ENCODE measurements around the gene SCARB1.

The SCARB1 gene

DNA sequence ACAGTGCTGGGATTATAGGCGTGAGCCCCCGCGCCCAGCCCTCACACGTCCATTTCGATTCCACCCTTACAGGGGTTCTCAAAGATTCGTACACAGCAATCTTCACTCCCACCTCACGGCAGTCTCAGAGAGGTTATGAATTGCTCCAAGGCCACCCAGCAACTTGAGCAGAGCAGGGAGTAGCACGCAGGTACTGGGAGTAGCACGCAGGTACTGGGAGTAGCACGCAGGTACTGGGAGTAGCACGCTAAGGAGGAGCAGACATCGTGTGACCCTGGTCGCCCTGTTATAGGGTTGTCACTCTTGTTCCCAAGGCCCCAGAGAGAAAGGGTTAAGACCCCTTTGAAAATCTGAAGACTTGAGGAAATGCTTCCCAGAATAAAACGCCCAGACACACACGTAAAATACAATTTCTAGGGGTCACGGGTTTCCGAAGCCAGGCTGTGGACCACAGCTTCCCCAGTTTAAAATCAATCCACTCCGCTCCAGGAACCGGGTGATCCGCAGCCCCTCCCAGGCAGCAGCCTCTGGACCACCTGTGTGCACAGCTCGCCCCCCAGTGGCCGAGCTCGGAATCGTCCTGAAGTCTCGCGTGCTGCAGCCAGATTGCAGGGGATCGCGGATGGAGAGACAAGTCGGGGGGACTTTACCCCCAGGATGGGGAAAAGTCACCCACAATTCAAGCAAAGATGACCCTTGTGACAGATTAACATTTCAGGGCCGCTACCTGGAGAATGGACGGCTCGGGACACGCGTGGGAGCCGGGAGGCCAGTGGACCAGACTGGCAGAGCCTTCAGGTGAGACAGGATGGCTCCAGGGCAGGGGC, 92.0 kb downstream of the SCARB1 start:
- Histone ChIP-seq H3K4me3 (ENCODE audit: low read depth in 1 of 2, low read length in 2 of 2) (peak overlapping the region in 1 of 2 donors; percentile 16), H3K36me3 (ENCODE audit: insufficient read depth, low read length) (no peaks in the 10 kb centered on the region), H3K27me3 (ENCODE audit: control insufficient read depth in 1 of 2, insufficient read depth in 2 of 2, low read length in 2 of 2) (no peaks in the 10 kb centered on the region), H3K9ac (ENCODE audit: low read length) (no peak overlapping the region), H3K27ac (ENCODE audit: low read depth, low read length) (no peak overlapping the region), H3K9me3 (ENCODE audit: low read length) (no peaks in the 10 kb centered on the region), H3K4me1 (ENCODE audit: insufficient read depth, low read length) (peaks cover 28% of the 10 kb centered on the region)

DNA sequence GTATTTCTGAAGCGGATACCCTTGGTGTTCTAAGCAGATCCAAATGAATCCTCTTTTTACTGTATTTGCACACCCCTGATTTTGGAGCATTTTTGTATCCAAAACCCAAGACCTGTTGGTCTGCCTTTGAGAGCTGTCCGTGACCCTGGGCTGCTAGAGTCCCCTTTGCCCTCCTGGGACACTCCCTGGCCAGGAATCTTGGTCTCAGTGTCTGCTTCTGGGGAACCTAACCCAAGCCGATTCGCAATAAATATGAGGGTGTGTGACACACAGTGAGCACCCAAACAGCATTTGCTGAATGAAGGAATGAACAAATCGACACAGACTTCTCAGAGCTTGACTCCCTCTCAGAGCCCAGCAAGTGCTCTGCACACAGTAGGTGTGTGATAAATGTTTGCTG, 92.9 kb downstream of the SCARB1 start:
- Histone ChIP-seq H3K4me1 (ENCODE audit: insufficient read depth, low read length) (peaks cover 37% of the 10 kb centered on the region), H3K9ac (ENCODE audit: low read length) (no peak overlapping the region), H3K36me3 (ENCODE audit: insufficient read depth, low read length) (no peaks in the 10 kb centered on the region), H3K27ac (ENCODE audit: low read depth, low read length) (no peak overlapping the region), H3K9me3 (ENCODE audit: low read length) (no peaks in the 10 kb centered on the region), H3K4me3 (ENCODE audit: low read depth in 1 of 2, low read length in 2 of 2) (no peak overlapping the region), H3K27me3 (ENCODE audit: control insufficient read depth in 1 of 2, insufficient read depth in 2 of 2, low read length in 2 of 2) (no peaks in the 10 kb centered on the region)

DNA sequence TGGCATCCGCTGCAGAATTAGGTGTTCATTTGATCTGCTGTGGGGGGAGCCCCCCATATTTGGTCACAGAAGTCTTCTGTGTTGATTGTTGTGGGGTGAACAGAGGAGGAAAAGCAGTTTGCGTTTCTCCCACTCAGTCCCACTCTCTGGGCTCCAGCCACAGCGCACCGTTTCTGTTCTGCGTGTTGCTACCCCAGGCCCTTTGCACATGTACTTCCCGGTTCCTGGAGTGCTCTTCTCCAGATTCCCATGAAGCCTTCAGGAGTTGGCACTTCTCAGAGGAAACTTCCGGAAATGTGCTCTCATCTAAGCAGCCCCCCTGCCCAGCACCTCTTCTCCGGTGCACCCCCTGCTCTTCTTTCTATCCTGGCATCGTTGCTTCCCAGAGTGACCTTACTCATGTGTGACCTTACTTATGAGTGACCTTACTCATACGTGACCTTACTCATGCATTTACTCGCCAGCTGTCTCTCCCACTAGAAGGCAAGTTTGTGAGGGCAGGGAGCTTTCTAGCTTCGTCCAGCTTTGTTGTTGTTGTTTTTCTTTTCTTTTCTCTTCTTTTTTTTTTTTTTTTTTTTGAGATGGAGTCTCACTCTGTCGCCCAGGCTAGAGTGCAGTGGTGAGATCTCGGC, 93.7 kb downstream of the SCARB1 start:
- no peaks in the 10 kb centered on the region for H3K27me3 ChIP-seq (ENCODE audit: control insufficient read depth in 1 of 2, insufficient read depth in 2 of 2, low read length in 2 of 2)
- peaks cover 42% of the 10 kb centered on the region for H3K4me1 ChIP-seq (ENCODE audit: insufficient read depth, low read length)
- no peaks in the 10 kb centered on the region for H3K9me3 ChIP-seq (ENCODE audit: low read length)
- H3K27ac ChIP-seq (ENCODE audit: low read depth, low read length), result no peak overlapping the region
- H3K4me3 ChIP-seq (ENCODE audit: low read depth in 1 of 2, low read length in 2 of 2), result no peak overlapping the region
- H3K9ac ChIP-seq (ENCODE audit: low read length), result no peak overlapping the region
- H3K36me3 ChIP-seq (ENCODE audit: insufficient read depth, low read length), result no peaks in the 10 kb centered on the region

DNA sequence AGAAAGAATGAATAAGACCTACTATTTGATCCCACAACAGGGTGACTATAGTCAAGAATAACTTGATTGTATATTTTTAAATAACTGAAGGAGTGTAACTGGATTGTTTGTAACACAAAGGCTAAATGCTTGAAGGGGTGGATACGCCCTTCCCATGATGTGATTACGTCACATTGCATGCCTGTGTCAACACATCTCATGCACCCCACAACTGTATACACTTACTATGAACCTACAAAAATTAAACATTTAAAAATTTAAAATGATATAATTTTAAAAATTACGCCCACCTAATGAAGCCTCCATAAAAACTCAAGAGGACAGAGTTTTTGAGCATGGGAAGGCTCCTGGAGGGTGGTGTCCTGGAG, 94.5 kb downstream of the SCARB1 start:
- no peak overlapping the region for H3K9ac ChIP-seq (ENCODE audit: low read length)
- no peaks in the 10 kb centered on the region for H3K9me3 ChIP-seq (ENCODE audit: low read length)
- H3K27me3 ChIP-seq (ENCODE audit: control insufficient read depth in 1 of 2, insufficient read depth in 2 of 2, low read length in 2 of 2), result no peaks in the 10 kb centered on the region
- H3K4me3 ChIP-seq (ENCODE audit: low read depth in 1 of 2, low read length in 2 of 2), result no peak overlapping the region
- no peaks in the 10 kb centered on the region for H3K36me3 ChIP-seq (ENCODE audit: insufficient read depth, low read length)
- peaks cover 44% of the 10 kb centered on the region for H3K4me1 ChIP-seq (ENCODE audit: insufficient read depth, low read length)
- no peak overlapping the region for H3K27ac ChIP-seq (ENCODE audit: low read depth, low read length)

DNA sequence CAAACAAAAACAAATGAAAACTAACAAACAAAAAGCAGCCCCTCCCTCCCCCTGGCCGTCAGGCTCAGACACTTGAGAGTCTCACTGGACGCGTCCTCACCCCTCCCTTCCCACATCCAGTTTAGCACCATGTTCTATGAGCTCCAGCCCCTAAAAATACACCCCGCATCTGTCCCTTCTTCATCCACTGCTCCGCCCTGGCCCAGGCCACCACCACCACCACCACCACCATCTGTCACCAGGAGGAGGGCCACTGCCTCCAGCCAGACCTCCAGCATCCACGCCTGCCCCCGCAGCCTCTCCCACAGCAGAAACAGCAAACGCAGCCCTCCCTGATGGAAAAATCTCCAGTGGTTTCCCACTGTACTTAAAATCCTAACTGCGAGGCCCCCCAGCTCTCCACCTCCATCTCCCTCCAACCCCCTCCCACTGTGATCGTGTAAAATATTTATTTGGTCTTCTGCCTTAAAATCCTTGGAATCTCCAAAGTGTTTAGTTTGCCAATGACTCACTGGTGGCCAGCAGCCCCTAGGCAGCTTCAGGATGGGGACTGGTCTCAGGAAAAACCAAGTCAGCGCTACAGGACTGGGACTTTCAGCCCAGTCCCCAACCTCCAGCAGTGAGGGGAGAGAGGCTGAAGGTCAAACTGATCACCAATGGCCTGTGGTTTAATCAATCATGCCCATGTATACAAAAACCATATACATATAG, 95.1 kb downstream of the SCARB1 start:
- Histone ChIP-seq H3K4me1 (ENCODE audit: insufficient read depth, low read length) (peaks cover 41% of the 10 kb centered on the region), H3K9ac (ENCODE audit: low read length) (no peak overlapping the region), H3K9me3 (ENCODE audit: low read length) (no peaks in the 10 kb centered on the region), H3K27me3 (ENCODE audit: control insufficient read depth in 1 of 2, insufficient read depth in 2 of 2, low read length in 2 of 2) (no peaks in the 10 kb centered on the region), H3K36me3 (ENCODE audit: insufficient read depth, low read length) (no peaks in the 10 kb centered on the region), H3K4me3 (ENCODE audit: low read depth in 1 of 2, low read length in 2 of 2) (no peak overlapping the region), H3K27ac (ENCODE audit: low read depth, low read length) (no peak overlapping the region)

DNA sequence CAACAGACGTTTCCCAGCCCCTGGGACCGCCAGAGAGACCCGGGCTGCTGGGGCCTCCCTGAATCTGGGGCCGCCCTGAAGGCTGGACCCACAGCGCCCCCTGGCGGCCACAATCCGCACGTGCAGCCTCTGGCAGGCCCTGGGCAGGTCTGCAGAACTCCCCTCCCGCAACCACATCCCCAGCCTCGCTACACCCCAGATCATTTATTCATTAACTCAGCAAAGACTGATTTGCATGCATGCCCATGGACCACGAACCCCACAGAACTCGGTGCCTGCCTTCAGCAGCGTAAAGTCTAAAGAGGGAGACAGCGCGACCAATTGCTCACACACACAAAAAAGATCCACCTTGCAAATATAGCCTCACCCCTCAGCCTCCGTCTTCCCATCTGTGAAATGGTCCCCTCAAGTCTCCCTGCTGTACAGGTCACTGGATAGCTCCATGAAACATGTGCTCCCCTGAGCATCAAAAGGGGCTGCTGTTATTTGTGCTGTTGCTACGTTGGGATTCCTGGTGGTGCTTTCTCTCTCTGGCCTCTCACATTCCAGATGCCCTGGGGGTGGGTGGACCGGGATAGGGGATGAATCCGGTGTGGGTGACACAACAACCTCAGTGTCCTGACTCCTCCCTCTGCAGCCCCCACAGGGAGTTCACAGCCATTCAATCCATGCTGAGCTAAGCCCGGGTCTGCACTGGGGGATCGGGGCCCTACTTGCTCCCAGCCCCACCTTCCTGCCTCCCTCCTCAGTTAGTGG, 96.4 kb downstream of the SCARB1 start:
- Histone ChIP-seq H3K27me3 (ENCODE audit: control insufficient read depth in 1 of 2, insufficient read depth in 2 of 2, low read length in 2 of 2) (no peaks in the 10 kb centered on the region), H3K9ac (ENCODE audit: low read length) (no peak overlapping the region), H3K36me3 (ENCODE audit: insufficient read depth, low read length) (no peaks in the 10 kb centered on the region), H3K9me3 (ENCODE audit: low read length) (no peaks in the 10 kb centered on the region), H3K4me1 (ENCODE audit: insufficient read depth, low read length) (peaks cover 44% of the 10 kb centered on the region), H3K27ac (ENCODE audit: low read depth, low read length) (peak overlapping the region; percentile 67), H3K4me3 (ENCODE audit: low read depth in 1 of 2, low read length in 2 of 2) (no peak overlapping the region)

DNA sequence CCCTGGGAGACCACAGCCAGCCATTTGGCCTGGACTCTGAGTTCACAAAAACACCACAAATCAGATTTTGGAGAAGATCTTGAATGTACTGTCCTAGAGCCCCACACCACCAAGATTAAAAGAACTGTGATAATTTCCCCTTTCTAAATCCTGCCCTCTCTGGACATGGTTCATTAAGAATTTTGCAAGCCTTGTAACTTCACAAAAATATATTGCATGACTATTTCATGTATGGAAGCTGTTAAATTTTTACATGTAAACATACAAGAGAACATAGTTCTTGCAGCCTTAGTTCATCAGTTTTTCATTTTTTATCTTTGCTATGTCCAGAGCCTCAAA, 97.0 kb downstream of the SCARB1 start:
- no peaks in the 10 kb centered on the region for H3K27me3 ChIP-seq (ENCODE audit: control insufficient read depth in 1 of 2, insufficient read depth in 2 of 2, low read length in 2 of 2)
- H3K36me3 ChIP-seq (ENCODE audit: insufficient read depth, low read length), result no peaks in the 10 kb centered on the region
- H3K9me3 ChIP-seq (ENCODE audit: low read length), result no peaks in the 10 kb centered on the region
- H3K4me1 ChIP-seq (ENCODE audit: insufficient read depth, low read length), result peaks cover 45% of the 10 kb centered on the region
- H3K9ac ChIP-seq (ENCODE audit: low read length), result no peak overlapping the region
- H3K4me3 ChIP-seq (ENCODE audit: low read depth in 1 of 2, low read length in 2 of 2), result no peak overlapping the region
- peak overlapping the region; percentile 67 for H3K27ac ChIP-seq (ENCODE audit: low read depth, low read length)

DNA sequence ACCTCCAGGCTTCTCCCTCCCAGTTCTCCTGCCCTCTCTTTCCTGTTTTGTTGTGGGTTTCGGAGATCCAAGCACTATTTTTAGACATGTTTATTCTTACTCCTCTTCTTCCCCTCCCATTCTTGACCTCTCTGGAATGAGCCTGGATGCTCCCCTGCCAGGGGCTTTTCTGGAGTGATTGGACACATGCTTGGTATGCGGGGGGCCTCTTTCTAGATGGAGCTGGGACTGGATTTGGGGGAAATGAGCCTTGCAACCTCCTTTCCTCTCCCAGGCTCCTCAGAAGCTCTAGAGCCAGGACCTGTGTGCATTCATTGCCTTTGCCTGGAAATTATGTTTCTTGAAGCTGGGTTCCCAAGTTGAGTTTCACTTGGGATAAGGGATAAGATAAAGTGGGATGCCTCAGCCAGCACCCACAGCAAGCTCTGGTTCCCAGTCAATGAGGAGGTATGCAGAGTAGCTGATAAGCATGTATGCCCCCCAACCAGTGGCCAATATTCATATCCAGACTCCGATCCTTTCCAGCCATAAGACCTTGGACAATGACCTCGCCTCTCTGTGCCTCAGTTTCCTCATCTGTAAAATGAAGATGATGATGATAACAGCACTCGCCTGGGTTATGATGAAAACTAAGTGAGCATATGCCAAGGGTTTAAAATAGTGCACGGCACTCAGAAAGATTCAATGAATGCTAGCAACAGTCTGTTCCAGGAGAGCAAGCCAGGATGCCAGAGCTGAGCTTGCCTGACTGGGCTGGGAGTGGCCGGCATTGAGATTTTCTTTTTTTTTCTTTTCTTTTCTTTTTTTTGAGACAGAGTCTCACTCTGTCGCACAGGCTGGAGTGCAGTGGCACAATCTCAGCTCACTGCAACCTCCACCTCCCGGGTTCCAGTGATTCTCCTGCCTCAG, 97.8 kb downstream of the SCARB1 start:
- no peak overlapping the region for H3K9ac ChIP-seq (ENCODE audit: low read length)
- no peaks in the 10 kb centered on the region for H3K36me3 ChIP-seq (ENCODE audit: insufficient read depth, low read length)
- H3K27ac ChIP-seq (ENCODE audit: low read depth, low read length), result peak overlapping the region; percentile 67
- no peaks in the 10 kb centered on the region for H3K9me3 ChIP-seq (ENCODE audit: low read length)
- H3K27me3 ChIP-seq (ENCODE audit: control insufficient read depth in 1 of 2, insufficient read depth in 2 of 2, low read length in 2 of 2), result no peaks in the 10 kb centered on the region
- H3K4me3 ChIP-seq (ENCODE audit: low read depth in 1 of 2, low read length in 2 of 2), result peak overlapping the region in 1 of 2 donors; percentile 12
- peaks cover 42% of the 10 kb centered on the region for H3K4me1 ChIP-seq (ENCODE audit: insufficient read depth, low read length)

DNA sequence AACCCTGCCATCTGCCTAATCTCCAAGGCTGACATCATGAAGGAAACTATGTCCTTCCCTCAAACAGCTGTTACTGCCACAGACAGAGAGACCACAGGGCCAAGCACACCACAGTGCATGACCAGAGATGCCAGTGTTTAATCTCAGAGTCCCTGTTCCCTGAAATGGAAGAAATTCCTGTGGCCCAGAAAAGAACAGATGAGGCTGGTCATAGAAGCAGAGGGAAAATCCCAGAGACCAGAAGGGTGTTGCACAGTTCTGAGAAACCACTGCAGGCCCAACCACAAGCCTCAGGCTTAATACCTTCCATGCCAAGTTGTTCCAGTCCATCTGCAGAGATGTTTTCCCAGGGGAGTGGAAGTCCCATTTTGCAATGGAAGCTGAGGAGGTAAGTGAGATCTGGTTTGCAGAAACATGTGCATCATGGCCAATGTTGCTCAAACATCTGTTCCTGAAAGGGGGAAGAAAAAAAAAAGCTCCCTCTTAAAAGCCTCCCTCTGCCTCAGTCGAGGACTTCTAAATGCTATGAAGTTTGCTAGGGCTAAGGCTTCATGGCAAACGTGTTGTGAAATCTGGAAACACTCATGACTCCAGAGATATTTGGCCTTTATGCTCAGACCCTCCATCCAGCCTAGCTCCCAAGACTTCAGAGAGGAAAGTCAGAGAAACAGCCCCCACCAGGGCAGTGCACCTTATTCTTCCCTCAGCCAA, 98.6 kb downstream of the SCARB1 start:
- Histone ChIP-seq H3K27ac (ENCODE audit: low read depth, low read length) (peak overlapping the region; percentile 67), H3K4me1 (ENCODE audit: insufficient read depth, low read length) (peaks cover 43% of the 10 kb centered on the region), H3K9ac (ENCODE audit: low read length) (no peak overlapping the region), H3K9me3 (ENCODE audit: low read length) (no peaks in the 10 kb centered on the region), H3K4me3 (ENCODE audit: low read depth in 1 of 2, low read length in 2 of 2) (no peak overlapping the region), H3K27me3 (ENCODE audit: control insufficient read depth in 1 of 2, insufficient read depth in 2 of 2, low read length in 2 of 2) (no peaks in the 10 kb centered on the region), H3K36me3 (ENCODE audit: insufficient read depth, low read length) (no peaks in the 10 kb centered on the region)

DNA sequence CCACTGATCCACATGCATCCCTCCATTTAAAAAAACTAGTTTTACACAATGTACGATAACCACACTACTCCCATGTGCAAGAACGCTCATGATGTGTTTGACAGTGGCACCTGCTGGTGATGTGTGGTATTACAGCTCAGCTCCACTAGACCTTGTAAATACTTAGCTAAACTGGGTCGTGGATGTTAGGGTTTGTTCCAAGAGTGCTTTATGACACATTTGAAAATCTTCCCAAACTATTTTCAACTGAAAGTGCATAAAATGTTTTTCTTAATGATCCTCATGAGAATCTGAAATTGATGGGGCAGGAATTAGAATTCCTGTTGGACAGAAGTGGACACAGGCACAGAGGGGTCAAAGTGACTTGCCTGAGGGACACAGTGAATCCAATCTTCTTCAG, 99.2 kb downstream of the SCARB1 start:
- no peaks in the 10 kb centered on the region for H3K27me3 ChIP-seq (ENCODE audit: control insufficient read depth in 1 of 2, insufficient read depth in 2 of 2, low read length in 2 of 2)
- peak overlapping the region; percentile 67 for H3K27ac ChIP-seq (ENCODE audit: low read depth, low read length)
- H3K4me1 ChIP-seq (ENCODE audit: insufficient read depth, low read length), result peaks cover 48% of the 10 kb centered on the region
- no peak overlapping the region for H3K4me3 ChIP-seq (ENCODE audit: low read depth in 1 of 2, low read length in 2 of 2)
- no peak overlapping the region for H3K9ac ChIP-seq (ENCODE audit: low read length)
- no peaks in the 10 kb centered on the region for H3K9me3 ChIP-seq (ENCODE audit: low read length)
- no peaks in the 10 kb centered on the region for H3K36me3 ChIP-seq (ENCODE audit: insufficient read depth, low read length)

Measured in muscle layer of colon (tissue), 2 donors.